Activated naive CD8-positive, alpha-beta T cell treated with anti-CD3 and anti-CD28 coated beads, Interleukin-2, amount 50 U/mL, for 16 hours (primary cell): Measurements from ENCODE around the gene RALGPS1.

Experiments
- DNase-seq: peaks from one replicate; pipeline ENCODE4 v3.0.0-alpha.2; 2020; ENCODE audit warnings: low read depth, low spot score

The RALGPS1 gene

DNA sequence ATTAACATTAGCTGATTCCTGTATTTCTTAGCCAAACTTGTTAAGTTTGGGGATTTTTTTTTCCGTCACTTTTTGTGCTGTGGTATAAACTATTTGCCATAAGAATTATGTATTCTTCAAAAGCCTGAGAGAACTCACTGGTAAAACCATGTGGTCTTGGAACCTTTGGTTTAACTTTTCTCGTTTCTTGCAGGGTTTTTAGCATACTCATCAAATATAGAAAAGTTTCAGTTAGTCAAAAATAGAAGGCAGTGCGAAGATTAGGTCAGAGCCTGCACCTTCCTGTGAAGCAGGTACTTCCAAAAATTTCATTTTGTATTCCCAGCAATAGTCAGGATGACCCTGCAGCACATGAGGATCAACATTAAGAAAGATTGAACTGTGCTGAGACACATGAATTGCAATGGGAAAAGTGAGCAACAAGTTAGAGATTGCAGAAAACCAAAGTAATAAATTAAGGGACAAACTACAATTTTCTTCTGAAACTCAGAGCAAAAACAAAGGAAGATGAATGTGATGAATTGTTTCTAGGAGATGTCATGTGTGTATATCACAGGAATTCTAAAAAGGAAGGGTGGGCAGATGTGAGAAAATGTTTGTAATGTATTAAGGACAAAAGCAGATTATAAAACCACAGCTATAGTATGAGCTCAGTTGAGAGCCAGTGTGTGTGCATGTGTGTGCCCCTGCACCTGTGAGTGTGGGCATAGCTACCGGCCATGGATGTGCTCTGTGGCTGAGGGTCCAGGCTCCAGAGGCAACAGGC lies 105.6 kb downstream of the RALGPS1 start:
- no peak for DNase-seq

DNA sequence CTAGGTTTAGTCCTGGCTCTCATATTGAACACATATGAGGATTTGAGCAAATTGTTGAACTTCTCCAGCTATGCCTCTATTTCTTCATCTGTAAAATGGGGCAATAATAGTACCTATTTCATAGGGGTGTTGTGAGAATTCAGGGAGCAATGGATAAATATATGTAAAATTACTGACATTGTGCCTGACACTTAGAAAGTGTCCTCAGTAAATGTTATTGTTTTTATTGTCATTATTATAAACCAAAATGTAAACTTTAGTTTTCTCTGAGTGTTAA lies 106.2 kb downstream of the RALGPS1 start:
- DNase-seq, result no peak

DNA sequence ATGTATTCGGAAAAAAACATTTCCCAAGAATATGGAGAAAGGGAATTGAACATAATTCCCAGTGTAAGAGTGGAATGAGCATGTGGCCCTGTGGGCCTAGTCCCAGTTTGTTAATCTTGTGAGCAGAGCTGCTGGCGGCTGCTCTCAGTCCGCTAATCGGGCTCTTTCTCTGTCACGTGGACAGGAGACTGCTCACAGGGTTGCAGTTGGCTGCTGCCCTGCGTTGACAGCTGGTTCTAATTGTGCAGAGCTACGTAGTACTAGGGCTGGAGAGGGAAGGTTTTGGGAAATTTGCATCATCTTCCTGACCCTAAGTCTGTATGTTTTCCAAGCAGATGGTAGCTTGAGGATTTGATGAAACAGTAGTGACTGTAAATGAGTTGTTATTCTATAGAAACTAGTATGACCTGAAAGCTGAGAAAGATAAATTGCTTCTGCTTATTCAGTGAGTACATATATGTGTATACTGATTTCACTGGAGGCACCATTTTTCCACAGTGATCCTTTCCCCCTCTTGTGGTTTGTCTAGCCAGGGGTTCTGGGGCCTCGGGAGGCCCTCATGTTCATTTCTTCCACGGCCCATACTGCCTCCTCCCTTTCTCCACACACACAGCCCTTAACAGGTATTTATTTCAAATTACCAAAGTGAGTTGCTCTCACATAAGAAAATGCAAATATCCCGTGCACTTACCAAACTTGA lies 107.2 kb downstream of the RALGPS1 start:
- no peak for DNase-seq

DNA sequence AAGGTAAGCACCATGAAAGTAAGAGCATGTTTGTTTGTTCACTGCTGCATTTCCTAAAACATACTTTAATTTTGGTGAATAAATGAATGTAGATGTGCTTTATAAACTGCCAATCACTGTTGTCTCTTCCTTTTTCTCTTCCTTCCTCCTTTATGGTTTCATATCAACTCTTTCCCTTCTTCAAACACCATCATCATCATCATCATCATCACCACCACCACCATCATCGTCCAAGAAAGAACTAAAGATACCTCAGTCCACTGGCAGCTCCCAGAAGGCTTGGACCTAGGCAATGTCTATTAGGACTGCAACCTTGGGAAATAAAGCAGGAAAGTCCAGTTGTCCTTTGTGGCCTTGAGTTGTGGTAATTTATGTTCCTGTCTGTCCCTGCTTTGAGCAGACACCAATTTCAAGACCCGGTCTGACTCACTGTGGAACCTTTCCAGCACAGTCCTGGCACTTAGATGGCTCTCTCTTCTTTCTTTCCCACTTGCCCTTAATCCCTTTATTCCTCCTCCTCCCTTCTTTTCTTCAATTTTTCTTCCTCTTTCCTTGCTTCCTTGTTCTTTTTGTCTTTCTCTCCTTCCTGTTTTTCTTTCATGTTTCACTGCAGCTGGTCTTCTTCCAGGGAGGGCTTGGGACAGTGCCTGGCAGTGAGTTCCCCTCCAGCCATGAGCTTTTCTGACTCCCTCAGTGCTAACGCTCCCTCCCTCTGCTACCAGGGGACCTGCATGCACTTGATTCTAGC lies 108.5 kb downstream of the RALGPS1 start:
- no peak for DNase-seq

DNA sequence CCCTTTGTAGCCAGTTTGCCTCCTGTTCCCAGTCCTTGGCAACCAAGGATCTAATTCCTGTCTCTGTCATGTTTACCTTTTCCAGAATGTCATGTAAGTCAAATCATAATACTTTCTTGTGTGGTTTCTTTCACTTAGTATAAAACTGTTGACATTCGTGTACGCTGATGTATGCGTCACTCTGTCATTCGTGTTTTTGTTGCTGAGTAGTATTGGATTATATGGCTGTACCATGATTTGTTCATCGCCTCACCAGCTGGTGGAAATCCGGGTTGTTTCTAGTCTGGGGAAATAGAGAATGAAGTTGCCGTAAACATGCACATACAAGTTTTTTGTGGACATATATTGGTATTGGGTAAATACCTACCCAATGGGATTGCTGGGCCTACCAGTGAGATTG lies 110.5 kb downstream of the RALGPS1 start:
- no peak for DNase-seq

DNA sequence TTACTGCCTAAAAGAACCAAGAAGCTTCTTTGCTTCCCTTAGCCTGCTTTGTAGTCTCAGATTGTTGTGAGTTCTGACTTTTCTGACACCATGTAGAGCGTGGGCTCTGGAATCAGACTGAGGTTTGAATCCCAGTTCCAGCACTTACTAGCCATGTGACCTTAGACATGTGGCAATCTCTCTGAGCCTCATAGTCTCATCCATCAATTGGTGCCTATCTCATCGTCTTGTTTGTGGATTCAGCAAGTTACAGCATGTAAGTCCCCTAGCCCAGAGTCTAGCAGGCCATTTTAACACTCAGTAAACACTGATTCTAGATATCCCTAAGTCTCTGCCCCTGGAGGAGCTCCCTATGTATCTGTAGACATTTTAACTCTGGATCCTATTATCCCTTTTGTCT lies 113.1 kb downstream of the RALGPS1 start:
- DNase-seq, result no peak

DNA sequence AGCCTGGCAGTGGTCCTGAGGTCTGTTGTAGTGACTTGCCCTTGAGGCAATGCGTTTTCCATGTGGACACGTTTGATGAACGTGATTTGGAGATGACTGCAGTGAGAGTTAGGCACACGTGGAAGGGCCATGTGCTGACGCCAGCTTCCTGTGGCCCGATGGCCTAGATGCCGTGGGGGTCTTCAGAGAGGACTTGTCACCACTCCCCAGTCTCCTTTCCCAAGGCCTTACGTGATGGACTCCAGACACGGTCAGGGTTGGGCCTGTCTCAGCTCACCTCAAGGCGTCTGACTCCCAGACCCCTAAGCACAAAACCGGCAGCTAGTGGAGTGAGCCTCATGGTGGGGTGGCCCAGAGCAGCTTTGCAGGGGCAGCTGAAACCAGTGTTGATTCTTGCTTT lies 115.0 kb downstream of the RALGPS1 start:
- DNase-seq, result no peak

DNA sequence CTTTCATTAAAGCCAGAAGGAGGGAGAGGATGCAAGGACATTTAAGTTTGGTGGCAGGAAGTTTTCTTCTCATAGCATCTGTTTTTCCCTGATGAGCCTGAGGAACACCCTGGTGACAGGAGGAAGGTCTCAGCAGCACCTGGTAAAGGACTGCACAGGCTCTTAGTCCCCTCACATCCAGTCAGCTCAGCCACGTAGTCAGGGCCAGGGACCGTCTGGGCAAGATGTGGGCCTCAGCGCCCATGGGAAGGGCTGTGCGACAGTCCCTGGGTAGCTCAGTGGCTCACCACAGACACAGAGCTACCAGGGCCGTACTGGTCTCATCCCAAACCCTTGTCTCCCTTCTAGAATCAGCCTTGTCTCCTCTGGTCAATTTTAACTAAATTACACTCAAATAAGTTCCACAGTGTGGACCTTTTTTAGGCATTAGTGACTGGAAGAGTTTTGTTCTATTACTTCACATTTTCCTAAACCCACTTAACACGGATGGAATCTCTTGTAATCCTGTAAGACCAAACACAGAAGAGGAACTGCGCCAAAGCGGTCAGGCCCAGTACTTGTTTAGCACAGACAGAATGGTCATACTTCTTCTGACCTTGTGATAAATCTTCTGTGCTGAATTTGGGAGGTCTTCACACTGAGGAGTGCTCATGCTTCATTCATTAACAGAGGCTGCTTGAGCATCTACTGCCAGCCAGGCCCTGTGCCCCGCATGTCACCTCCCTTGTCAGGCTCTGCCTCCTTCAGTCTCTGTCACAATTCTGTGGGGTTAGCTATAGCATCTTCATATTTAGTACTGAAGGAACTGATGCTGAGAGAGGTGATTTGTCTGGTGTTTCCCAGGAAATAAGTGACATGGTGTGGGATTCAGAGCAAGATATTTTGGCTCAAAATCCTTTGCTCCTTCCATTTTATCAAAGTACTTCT lies 116.5 kb downstream of the RALGPS1 start:
- no peak for DNase-seq

DNA sequence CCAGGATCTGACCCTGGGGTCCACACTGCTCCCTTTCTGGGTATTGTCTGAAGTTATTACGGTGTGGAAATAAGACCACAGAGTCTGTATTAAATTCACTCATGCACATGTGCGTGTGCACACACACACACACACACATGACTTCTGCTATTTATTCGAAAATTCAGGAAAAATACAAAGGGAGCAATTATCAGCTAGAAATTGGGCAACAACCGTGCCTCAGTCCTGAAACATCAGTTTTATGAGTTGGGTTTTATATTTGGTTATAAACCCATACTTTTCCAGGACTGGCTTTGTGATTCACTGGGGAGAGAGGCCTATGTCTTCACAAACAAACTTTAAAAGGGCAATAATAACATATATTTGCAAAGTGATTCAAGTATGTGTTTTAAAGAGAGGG lies 117.7 kb downstream of the RALGPS1 start:
- DNase-seq, result no peak

DNA sequence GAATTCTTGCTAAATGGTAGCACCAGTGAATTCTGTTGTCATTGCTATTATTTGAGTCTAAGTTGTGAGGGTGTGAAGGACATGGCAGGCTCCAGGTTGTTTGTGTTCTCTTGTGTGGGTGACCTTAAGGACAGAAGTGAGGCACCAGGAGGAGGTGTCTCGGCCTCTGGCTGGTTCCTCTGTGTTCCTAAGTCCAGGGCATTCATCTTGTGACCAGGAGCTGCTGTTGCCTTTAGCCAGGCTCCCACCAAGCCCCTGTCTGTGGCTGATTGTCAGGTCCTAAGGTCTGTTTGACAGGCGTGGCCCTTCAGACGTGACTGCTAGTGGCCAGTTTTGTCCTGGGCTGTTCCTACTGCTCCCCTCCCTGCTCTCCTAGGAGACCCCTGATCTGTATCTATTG lies 118.5 kb downstream of the RALGPS1 start:
- DNase-seq, result no peak

DNA sequence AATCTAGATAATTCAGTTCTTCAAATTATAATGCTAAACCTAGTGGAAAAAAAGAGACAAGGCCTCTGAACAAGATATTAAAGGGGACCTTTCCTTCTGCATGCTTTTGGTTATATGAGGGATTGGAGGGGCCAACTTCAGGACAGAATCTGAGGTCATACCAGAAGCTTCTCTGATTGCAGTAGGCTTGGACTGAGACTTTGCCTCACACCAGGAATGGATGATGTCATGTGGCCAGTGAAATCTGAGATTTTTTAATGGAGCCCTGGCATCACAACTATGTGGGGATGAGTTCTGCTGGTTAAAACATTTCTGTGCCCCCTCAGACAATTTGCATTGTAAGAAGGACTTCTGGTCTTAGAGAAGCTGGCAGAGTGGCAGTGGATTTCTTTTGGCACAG lies 119.2 kb downstream of the RALGPS1 start:
- no peak for DNase-seq

DNA sequence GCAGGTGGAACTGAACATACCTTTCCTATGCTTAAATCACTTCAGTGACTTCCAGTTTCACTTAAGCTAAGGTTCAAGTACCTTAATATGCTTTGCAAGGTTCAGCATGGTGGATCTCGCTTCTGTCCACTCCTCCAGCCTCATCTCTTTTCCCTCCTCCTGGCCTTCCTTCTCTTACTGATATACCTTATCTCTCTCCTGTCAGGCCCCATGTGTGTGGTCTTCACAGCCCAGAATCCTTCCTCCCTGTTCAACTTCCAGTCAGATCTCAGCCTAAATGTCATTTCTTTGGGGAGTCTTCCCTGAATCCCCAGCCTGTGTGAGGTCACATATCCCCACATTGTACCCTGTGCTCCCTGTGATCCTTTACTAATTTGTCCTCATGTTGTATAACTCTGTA lies 120.1 kb downstream of the RALGPS1 start:
- no peak for DNase-seq

DNA sequence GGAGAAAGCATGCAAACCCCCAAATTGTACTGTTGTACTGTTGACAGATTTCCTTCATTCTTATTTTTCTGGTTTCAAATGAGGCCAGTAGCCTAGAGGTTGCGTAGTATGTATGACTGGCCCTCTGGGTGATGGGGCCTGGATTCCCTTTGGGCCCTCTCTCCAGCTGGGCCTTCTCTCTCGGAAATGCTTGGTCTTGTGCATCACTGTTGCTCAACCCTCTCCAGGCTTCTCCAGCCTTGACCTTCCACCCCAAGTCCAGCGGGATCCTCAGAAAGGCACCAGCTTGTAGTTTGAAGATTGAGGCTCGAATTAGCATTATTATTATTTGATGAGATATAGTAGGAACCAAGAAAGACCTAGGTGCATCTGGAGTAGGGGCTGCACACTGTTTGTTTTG lies 120.8 kb downstream of the RALGPS1 start:
- DNase-seq, result no peak

DNA sequence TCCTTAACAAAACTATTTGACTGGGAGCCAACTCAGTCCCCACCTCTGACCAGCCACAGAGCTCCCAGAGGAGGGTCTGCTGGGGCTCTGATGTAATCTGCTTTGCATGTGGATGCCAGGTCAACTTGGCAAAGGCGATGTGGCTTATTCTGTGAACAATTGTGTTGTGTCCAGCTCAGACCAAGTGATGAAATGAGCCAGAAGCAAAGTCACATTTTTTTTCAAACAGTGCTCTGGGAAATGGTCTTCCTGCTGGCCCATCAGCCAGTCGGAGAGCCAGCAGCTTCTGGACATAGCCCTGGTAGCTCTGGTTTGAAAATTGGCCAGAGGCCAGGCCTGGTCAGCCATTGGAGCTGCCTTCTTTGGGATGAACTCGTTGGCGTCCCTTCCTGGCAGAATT lies 121.4 kb downstream of the RALGPS1 start:
- no peak for DNase-seq

DNA sequence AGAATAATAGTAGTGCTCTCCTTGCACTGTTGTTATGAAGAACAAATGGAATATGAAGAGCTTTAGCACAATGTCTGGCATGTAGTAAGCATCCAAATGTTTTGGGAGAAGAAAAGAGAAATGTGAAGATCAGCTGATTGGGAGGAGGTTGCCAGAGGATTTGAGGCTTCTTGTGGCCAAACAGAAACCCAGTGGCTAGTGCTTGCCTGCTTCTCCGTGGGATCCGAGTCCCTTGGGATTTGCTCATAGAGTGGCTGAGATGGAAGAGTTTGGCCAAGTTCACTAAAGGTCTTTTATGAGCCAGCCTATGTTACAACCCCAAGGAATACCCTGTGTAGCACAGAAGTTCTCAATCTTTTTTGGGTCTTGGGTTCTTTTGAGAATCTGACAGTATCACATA lies 121.9 kb downstream of the RALGPS1 start:
- DNase-seq, result no peak

DNA sequence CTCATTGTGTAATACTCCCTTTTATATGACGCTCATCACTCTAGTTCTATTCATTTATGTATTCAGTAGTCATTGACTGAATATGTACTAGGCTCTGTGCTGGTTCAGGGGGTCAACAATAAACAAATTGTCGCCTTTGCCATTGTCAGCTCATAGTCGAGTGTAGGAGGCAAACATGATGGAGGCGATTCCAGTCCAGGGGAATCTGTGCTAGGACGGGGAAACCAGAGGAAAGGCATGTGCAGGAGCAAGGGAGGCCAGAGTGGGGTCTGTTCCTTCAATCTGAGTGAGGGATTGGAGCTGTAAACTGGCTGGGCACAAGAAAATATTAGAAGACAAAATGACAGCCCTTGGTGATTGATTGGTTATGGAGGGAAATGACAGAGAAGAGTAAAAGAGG lies 123.9 kb downstream of the RALGPS1 start:
- DNase-seq, result no peak

DNA sequence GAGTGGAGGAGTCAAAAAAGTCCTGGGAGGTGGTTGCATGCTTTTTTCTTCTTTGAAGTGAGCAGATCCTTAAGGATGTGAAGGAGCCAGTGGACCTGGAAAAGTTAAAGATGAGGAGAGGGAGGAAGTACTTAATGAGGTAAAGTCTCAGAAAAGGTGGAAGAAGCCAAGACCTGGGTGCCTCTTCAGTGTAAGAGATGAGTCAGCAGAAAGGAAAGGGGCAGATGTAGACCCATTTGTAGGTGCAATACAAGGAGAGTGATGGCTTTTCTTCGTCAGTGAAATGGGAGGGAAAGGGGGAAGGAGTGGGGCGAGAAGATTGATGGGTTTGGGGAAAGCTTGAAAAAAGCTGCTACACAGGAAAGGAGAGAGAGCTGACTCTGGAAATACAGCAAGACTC lies 124.9 kb downstream of the RALGPS1 start:
- no peak for DNase-seq

DNA sequence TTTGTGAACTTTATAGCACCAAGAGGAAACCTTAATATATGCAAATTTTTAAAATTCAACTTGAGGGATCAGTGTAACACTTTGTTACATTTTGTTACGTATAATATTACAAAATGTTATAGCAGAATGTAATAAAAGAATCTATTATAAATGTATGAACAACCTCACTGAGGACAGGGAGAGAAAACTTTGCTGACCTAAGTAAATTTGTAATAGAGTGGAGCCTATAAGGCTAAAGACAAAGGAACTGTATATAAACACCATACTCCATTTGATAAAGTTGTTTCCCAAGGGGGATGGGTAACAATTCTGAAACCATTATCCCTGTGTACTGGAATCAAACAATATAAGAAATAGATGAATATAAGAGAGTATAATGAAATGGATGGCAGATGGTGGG lies 130.6 kb downstream of the RALGPS1 start:
- no peak for DNase-seq

DNA sequence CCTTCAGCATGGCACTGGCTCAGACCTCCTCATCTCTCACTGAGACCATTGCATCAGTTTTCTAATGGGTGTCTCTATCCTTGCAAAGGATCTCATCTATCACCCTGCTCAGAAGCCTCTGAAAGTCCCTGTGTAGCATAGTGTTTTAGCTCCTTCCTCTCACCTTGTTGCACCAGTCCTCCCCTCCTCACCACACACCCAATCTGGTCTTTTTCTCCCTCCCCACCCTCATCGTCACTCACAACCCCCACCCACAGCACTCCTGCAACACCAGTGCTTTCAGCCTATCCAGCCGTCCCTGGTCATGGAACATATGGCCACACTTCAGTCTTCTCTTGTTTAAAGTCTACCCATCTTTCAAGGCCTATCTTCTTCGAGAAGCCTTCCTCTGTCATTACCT lies 133.4 kb downstream of the RALGPS1 start:
- no peak for DNase-seq

DNA sequence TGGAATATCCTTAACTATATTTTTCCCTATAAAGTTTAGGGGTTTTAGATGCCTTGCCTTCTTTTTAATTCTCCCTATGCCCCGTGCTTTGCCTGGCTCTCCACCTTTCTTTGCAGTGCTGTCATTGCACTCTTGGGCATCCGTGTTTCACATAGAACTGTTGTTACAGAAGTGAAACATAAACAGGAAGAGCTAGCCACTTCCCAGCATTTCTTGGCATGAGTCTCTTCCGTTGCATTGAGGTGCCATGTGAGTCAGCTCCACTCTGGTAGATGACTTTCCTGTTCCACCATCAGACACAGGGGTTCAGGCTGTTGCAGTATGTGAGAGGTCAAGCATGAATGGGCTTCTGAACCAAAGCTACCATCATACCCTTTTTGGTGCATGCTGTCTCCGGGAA lies 134.5 kb downstream of the RALGPS1 start:
- DNase-seq, result no peak

DNA sequence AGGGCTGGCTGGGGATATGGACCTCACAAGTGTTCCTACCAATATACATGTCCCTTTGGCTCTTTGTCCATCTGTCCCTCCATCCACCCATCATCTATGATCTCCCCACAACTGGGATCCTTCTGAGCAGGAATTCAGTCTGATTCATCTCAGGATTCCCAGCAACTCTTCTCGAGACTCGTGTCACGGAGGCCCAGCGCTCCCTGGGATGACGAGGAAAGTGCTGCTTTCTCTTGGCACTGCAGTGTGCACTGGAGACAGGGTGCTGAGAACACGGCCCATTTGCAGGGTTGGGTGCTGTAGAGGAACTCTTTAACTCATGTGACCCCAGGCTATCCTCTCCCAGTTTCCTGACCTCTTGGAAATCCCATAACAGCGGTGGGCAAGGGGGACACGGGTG lies 135.0 kb downstream of the RALGPS1 start:
- no peak for DNase-seq

DNA sequence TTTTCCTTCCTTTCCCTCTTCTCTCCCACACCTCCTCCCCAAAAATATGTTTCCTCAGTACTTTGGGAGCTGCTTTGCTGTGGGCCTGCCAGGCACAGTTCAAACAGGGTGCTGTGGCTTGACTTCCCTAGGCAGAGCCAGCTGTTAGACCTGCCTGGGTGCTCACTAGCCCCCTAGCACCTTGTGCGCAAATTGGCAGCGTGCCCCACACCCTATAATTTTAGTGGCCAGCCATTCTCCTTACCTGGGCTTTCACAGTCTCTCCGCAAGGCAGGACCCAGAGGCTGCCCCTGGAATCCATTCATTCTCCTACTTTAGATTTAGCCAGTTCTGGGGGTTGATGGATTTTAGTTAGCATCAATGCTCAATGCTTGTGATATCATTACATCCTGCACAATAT lies 135.6 kb downstream of the RALGPS1 start:
- DNase-seq, result no peak
